Nephron progenitor cell (in vitro differentiated cells): ENCODE measurements around the gene GTF2A2.

ENCODE experiments used
- DNase-seq: peaks from one replicate; pipeline ENCODE4 v3.0.0; 2021
- H3K27ac Mint-ChIP-seq: 2 replicates; pipeline ENCODE4 v1.8.0; 2021; ENCODE audit warnings: mild to moderate bottlenecking, moderate library complexity, mixed read lengths
- H3K27me3 Mint-ChIP-seq: 2 replicates; pipeline ENCODE4 v1.8.0; 2021; ENCODE audit warnings: mild to moderate bottlenecking, low read depth, mixed read lengths; ENCODE audit not compliant: poor library complexity
- H3K36me3 Mint-ChIP-seq: 2 replicates; pipeline ENCODE4 v1.8.0; 2021; ENCODE audit warnings: low read depth, mixed read lengths
- H3K4me1 Mint-ChIP-seq: 2 replicates; pipeline ENCODE4 v1.8.0; 2021; ENCODE audit warnings: mixed read lengths
- H3K4me3 Mint-ChIP-seq: 2 replicates; pipeline ENCODE4 v1.8.0; 2021; ENCODE audit warnings: mild to moderate bottlenecking, moderate library complexity, mixed read lengths
- H3K9me3 Mint-ChIP-seq: 2 replicates; pipeline ENCODE4 v1.8.0; 2021; ENCODE audit warnings: mild to moderate bottlenecking, moderate library complexity, mixed read lengths
- TF ChIP-seq, protein P1 (sequence below): fragments of 200-600 bp; sonication (generic); IDR thresholded peaks from 2 replicates; pipeline ENCODE4 v1.5.0; 2021; ENCODE audit warnings: antibody characterized with exemption

GTF2A2 gene

DNA sequence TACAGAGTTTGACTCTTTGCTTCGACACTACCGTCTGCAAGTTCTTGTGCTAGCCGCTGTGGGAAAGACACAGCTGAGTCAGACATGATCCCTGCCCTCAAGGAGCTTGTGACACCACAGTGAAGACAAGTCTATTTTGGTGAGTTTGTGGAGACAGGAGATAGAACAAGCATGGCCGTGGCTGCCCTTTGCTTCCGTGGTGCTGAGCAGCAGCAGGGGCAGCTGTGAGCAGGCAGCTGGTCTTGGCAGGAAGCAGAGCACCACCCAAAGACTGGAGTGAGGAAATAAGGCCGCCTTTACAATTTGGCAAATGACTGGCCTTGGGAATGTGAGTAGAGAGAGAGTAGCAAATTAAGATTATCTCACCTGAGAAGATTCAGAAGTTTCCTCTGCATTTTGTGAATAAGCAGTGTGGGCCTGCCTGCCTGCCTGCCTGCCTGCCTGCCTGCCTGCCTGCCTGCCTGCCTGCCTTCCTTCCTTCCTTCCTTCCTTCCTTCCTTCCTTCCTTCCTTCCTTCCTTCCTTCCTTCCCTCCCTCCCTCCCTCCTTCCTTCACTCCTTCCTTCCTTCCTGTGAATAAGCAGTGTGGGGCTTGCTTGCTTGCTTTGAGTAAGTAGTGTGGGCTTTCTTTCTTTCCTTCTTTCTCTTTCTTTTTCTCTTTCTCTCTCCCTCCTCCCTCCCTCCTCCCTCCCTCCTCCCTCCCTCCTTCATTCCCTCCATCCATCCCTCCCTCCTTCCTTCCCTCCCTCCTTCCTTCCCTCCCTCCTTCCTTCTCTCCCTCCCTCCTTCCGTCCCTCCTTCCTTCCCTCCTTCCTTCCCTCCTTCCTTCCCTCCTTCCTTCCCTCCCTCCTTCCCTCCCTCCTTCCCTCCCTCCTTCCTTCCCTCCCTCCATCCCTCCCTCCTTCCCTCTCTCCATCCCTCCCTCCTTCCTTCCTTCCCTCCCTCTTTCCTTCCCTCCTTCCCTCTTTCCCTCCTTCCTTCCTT is 47.3 kb downstream of the GTF2A2 start:
- DNase-seq: no peak
- peaks cover 12% of the 10 kb centered on the region for H3K4me1 Mint-ChIP-seq
- TF ChIP-seq, protein P1, sequence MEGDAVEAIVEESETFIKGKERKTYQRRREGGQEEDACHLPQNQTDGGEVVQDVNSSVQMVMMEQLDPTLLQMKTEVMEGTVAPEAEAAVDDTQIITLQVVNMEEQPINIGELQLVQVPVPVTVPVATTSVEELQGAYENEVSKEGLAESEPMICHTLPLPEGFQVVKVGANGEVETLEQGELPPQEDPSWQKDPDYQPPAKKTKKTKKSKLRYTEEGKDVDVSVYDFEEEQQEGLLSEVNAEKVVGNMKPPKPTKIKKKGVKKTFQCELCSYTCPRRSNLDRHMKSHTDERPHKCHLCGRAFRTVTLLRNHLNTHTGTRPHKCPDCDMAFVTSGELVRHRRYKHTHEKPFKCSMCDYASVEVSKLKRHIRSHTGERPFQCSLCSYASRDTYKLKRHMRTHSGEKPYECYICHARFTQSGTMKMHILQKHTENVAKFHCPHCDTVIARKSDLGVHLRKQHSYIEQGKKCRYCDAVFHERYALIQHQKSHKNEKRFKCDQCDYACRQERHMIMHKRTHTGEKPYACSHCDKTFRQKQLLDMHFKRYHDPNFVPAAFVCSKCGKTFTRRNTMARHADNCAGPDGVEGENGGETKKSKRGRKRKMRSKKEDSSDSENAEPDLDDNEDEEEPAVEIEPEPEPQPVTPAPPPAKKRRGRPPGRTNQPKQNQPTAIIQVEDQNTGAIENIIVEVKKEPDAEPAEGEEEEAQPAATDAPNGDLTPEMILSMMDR: no peak
- H3K27ac Mint-ChIP-seq: no peak overlapping the region
- H3K27me3 Mint-ChIP-seq: peaks cover 13% of the 10 kb centered on the region
- no peaks in the 10 kb centered on the region for H3K36me3 Mint-ChIP-seq
- peaks cover 10% of the 10 kb centered on the region for H3K9me3 Mint-ChIP-seq
- no peak overlapping the region for H3K4me3 Mint-ChIP-seq

DNA sequence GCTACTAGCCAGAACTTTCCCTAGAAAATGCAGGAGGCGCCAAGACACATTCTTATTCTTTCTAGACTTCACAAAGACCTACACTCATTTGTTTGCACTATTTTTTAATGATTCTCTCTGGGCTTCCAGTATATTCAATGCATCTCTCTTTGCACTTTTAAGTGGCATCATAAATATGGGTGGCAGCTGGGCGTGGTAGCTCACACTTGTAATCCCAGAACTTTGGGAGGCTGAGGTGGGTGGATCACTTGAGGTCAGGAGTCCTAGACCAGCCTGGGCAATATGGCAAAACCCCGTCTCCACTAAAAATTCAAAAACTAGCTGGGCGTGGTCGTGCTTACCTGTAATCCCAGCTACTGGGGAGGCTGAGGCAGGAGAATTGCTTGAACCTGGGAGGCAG is 51.3 kb downstream of the GTF2A2 start:
- Mint-ChIP-seq H3K27ac (no peak overlapping the region), H3K27me3 (no peaks in the 10 kb centered on the region), H3K4me1 (peaks cover under 1% of the 10 kb centered on the region), H3K9me3 (peaks cover 38% of the 10 kb centered on the region), H3K4me3 (no peak overlapping the region), H3K36me3 (no peaks in the 10 kb centered on the region)
- TF ChIP-seq, protein P1: no peak
- DNase-seq: no peak

DNA sequence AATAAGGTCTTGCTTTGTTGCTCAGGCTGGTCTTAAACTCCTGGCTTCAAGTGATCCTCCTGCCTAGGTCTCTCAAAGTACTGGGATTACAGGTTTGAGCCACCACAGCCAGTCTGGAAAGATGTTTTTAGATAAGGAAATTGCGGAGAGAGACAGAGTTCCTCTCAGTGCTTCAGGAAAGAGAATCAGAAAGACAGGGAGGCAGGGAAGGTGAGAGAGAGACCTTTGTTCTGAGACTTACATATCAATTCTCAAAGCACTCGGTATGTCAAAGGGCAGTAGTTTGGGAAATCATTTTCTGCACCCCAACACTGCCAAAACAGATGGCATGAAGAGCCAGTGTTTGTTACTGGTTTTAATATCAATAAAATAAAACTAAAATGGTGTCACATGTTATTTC is 58.9 kb downstream of the GTF2A2 start:
- no peaks in the 10 kb centered on the region for H3K36me3 Mint-ChIP-seq
- TF ChIP-seq, protein P1: no peak
- peaks cover 3% of the 10 kb centered on the region for H3K27me3 Mint-ChIP-seq
- peaks cover 16% of the 10 kb centered on the region for H3K4me1 Mint-ChIP-seq
- no peak overlapping the region for H3K4me3 Mint-ChIP-seq
- no peak for DNase-seq
- H3K9me3 Mint-ChIP-seq: peaks cover 33% of the 10 kb centered on the region
- H3K27ac Mint-ChIP-seq: no peak overlapping the region

DNA sequence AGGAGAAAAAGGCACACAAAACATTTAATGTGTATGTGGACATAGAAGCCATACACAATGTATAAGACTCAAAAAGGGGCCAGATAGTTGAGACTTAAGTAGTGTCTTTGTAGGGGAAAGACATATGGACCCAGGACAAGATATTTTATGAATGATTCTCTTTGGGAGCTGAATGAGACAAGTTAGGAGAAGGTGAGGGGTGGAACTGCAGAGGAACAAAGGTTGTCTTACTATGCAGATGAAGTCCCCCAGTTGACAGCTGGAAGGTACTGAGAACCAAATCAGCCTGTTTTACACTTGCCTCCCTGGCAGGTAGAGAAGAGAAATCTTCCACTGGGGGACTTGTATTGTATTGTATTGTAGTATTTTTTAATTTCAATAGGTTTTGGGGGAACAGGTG is 60.7 kb downstream of the GTF2A2 start:
- peaks cover 3% of the 10 kb centered on the region for H3K27me3 Mint-ChIP-seq
- H3K27ac Mint-ChIP-seq: no peak overlapping the region
- H3K4me3 Mint-ChIP-seq: no peak overlapping the region

DNA sequence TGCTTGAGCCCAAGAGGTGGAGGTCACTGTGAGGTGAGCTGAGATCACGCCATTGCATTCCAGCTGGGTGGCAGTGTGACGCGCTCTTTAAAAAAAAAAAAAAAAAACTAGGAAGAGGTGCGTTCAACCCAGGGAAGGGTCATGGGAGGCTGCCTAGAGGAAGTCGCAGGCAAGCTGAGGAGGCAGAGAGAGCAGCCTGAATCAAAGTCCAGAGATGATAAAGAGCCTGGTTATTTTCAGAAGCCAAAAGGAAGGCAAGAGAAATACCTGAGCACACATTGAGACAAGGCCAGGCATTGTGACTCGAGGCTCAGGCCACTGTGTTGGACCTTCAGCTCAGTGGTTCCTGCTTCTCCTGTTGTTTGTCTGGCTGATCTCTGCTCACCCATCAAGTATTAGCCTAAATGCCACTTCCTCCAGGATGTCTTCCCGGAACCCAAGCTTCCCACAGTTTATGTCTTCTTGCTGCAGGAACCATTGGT is 61.8 kb downstream of the GTF2A2 start:
- H3K9me3 Mint-ChIP-seq: peaks cover 12% of the 10 kb centered on the region
- H3K27ac Mint-ChIP-seq: no peak overlapping the region
- peaks cover 3% of the 10 kb centered on the region for H3K27me3 Mint-ChIP-seq
- TF ChIP-seq, protein P1: no peak
- no peaks in the 10 kb centered on the region for H3K36me3 Mint-ChIP-seq
- H3K4me3 Mint-ChIP-seq: no peak overlapping the region
- DNase-seq: no peak
- H3K4me1 Mint-ChIP-seq: peaks cover 16% of the 10 kb centered on the region

More for the DNA sequence above, 60.7 kb downstream of the GTF2A2 start:
- Mint-ChIP-seq H3K9me3 (peaks cover 19% of the 10 kb centered on the region), H3K36me3 (no peaks in the 10 kb centered on the region), H3K4me1 (peaks cover 16% of the 10 kb centered on the region)
- TF ChIP-seq, protein P1: no peak
- no peak for DNase-seq
